GM12878 (cell line): ENCODE measurements around the gene MRPL46. TPM values are rescaled to one million over a fixed set of nuclear protein-coding genes. Genes with fewer than 3 reads are reported as not detected.

Experiments used
- ATAC-seq: fragments of 200-7000 bp; cut with Tn5 transposase; 3 replicates; pipeline ENCODE4 v1.9.1; 2020; ENCODE audit warnings: mild to moderate bottlenecking, moderate library complexity
- BruUV-seq: library from RNA; stranded (reverse); fragments of 400-500 nt; replicated peaks from 2 replicates; lab custom pipeline; 2021; lab: Mats Ljungman, UMichigan
- CTCF ChIA-PET: fragments of 300-600 bp; sonication (Branson Sonifier 250); formaldehyde crosslinking; extraction: SDS; loops from one replicate; lab custom pipeline; 2021; ENCODE audit warnings: inconsistent platforms; lab: Yijun Ruan, JAX
- POLR2A ChIA-PET: fragments of 350-600 bp; formaldehyde crosslinking; extraction: SDS; loops from one replicate; lab custom pipeline; 2021; ENCODE audit warnings: inconsistent platforms; lab: Charles Lee
- RAD21 ChIA-PET: fragments of 300-600 bp; sonication (Branson Sonifier 250); formaldehyde crosslinking; loops from one replicate; lab custom pipeline; 2023; ENCODE audit warnings: antibody characterized with exemption; ENCODE audit not compliant: unreplicated experiment; lab: Charles Lee
- SMC1A ChIA-PET: fragments of 300-600 bp; sonication (Branson Sonifier 250); formaldehyde crosslinking; loops from one replicate; lab custom pipeline; 2023; ENCODE audit not compliant: unreplicated experiment, uncharacterized antibody; lab: Charles Lee
- DNase-seq: peaks from one replicate; pipeline ENCODE4 v3.0.0-alpha.2; 2011; ENCODE audit warnings: low read depth, low spot score
- FAIRE-seq: peaks from 3 replicates; lab custom pipeline; 2011; peaks lifted over from hg19 to GRCh38; lab: Jason Lieb, UNC
- H2AFZ ChIP-seq: 2 replicates; pipeline ENCODE4 v1.6.0; 2011; ENCODE audit warnings: low read depth, low read length, control low read depth; ENCODE audit not compliant: control insufficient read depth
- H3K27ac ChIP-seq: 2 replicates; pipeline ENCODE4 v1.5.1; 2011; ENCODE audit warnings: control low read depth; ENCODE audit not compliant: control insufficient read depth, insufficient read depth
- H3K27me3 ChIP-seq, 2 experiments: replicated peaks in 1 of 2; 2 replicates each; pipeline versions ENCODE4 v1.6.0 to v1.6.1; 2011; ENCODE audit warnings: low read length in 1 of 2; ENCODE audit not compliant: control insufficient read depth in 2 of 2, insufficient read depth in 2 of 2
- H3K36me3 ChIP-seq, 2 experiments: 2 replicates each; pipeline ENCODE4 v1.5.1; 2011; ENCODE audit warnings: low read length in 1 of 2; ENCODE audit not compliant: control insufficient read depth in 2 of 2, insufficient read depth in 2 of 2
- H3K4me1 ChIP-seq: 2 replicates; pipeline ENCODE4 v1.6.1; 2011; ENCODE audit warnings: mild to moderate bottlenecking, low read length, moderate library complexity, mixed read lengths; ENCODE audit not compliant: control insufficient read depth, insufficient read depth
- H3K4me2 ChIP-seq: 2 replicates; pipeline ENCODE4 v1.6.0; 2011; ENCODE audit warnings: control low read depth; ENCODE audit not compliant: control insufficient read depth, insufficient read depth
- H3K4me3 ChIP-seq: fragments of 200-600 bp; sonication (generic); 2 replicates; pipeline ENCODE4 v1.5.1; 2016
- H3K79me2 ChIP-seq: 2 replicates; pipeline ENCODE4 v1.6.0; 2011; ENCODE audit warnings: low read length; ENCODE audit not compliant: control insufficient read depth, insufficient read depth
- H3K9ac ChIP-seq: 2 replicates; pipeline ENCODE4 v1.8.0; 2011; ENCODE audit warnings: low read length, control low read depth, mixed read lengths; ENCODE audit not compliant: control insufficient read depth, insufficient read depth
- H3K9me3 ChIP-seq: replicated peaks from 3 replicates; pipeline ENCODE4 v1.5.1; 2011; ENCODE audit warnings: mild to moderate bottlenecking, low read length; ENCODE audit not compliant: control insufficient read depth, insufficient read depth
- H4K20me1 ChIP-seq: 2 replicates; pipeline ENCODE4 v1.6.0; 2011; ENCODE audit not compliant: control insufficient read depth, insufficient read depth
- BRCA1 ChIP-seq: IDR thresholded peaks from 2 replicates; pipeline ENCODE4 v1.6.1; 2011; ENCODE audit warnings: low read depth, low read length, improper control_type of control experiment
- CBX5 ChIP-seq: sonication (generic); IDR thresholded peaks from 2 replicates; pipeline ENCODE4 v1.6.1; 2016; ENCODE audit warnings: low read depth, moderate library complexity, mild to moderate bottlenecking, inconsistent platforms
- CHD2 ChIP-seq: IDR thresholded peaks from 2 replicates; pipeline ENCODE4 v1.6.1; 2011; ENCODE audit warnings: low read depth, low read length, improper control_type of control experiment, borderline replicate concordance
- GABPA ChIP-seq: IDR thresholded peaks from 2 replicates; pipeline ENCODE4 v1.6.1; 2014; ENCODE audit warnings: antibody characterized with exemption, low read depth, mild to moderate bottlenecking, inconsistent platforms
- HDAC2 ChIP-seq: fragments of 200-600 bp; sonication (generic); IDR thresholded peaks from 2 replicates; pipeline ENCODE4 v1.6.1; 2017
- HDAC6 ChIP-seq: fragments of 200-600 bp; sonication (generic); IDR thresholded peaks from one replicate; pipeline ENCODE4 v1.8.0; 2017; ENCODE audit warnings: antibody characterized with exemption; ENCODE audit not compliant: unreplicated experiment
- NR2C1 ChIP-seq: fragments of 450-650 bp; IDR thresholded peaks from 2 replicates; pipeline ENCODE4 v1.6.1; 2017; ENCODE audit warnings: antibody characterized with exemption, mild to moderate bottlenecking, moderate library complexity
- PAX5 ChIP-seq: IDR thresholded peaks from 2 replicates; pipeline ENCODE4 v1.6.1; 2011; ENCODE audit warnings: low read depth, low read length, borderline replicate concordance
- PKNOX1 ChIP-seq: fragments of 450-650 bp; IDR thresholded peaks from 2 replicates; pipeline ENCODE4 v1.6.1; 2016; ENCODE audit warnings: mild to moderate bottlenecking
- SIX5 ChIP-seq: IDR thresholded peaks from 2 replicates; pipeline ENCODE4 v1.6.1; 2011; ENCODE audit warnings: mild to moderate bottlenecking, low read depth, low read length, moderate library complexity; ENCODE audit not compliant: severe bottlenecking
- STAT1 ChIP-seq: fragments of 450-650 bp; conservative IDR thresholded peaks from 2 replicates; pipeline ENCODE4 v1.6.1; 2014; ENCODE audit warnings: antibody characterized with exemption, mild to moderate bottlenecking
- STAT3 ChIP-seq: IDR thresholded peaks from 2 replicates; pipeline ENCODE4 v1.6.1; 2011; ENCODE audit warnings: low read depth, low read length, improper control_type of control experiment
- TCF7 ChIP-seq: IDR thresholded peaks from 2 replicates; pipeline ENCODE4 v1.6.1; 2014; ENCODE audit warnings: antibody characterized with exemption, borderline replicate concordance
- whole genome bisulfite sequencing: methylation state at CpG from one replicate; pipeline ENCODE4 v1.1.6; 2016; ENCODE audit warnings: low lambda C conversion rate; ENCODE audit not compliant: insufficient replicate concordance, insufficient coverage; ENCODE audit errors: missing lambda C conversion rate; 5-methylcytosine and 5-hydroxymethylcytosine counted together
- in situ Hi-C: fragments of 300-500 bp; cut with MboI; formaldehyde crosslinking; loops from 9 replicates; pipeline ENCODE4 v1.14.3; 2018; ENCODE audit warnings: mixed read lengths
- intact Hi-C: fragments of 100-400 bp; cut with micrococcal nuclease; formaldehyde crosslinking; loops from one replicate; pipeline ENCODE4 v1.14.2; 2022; ENCODE audit not compliant: unreplicated experiment
- polyA plus RNA-seq, 11 experiments: library from polyadenylated mRNA; depleted of rRNA in 4 of 11; unstranded in 6 of 11; stranded (reverse) in 5 of 11; fragments of >200 nt; fragmentation: Nextera tagmentation in 4 of 11; fragmentation: Illumina TruSeq in 1 of 11; extraction: Ambion mirVana in 4 of 11; extraction: Trizol in 1 of 11; gene quantifications; 1 replicate in 1 of 11; 2 replicates in 10 of 11; pipeline versions ENCODE4 v1.2.1 to v1.2.3, GENCODE V29; 2011 to 2016; ENCODE audit warnings: inconsistent platforms in 2 of 11, missing spikeins in 2 of 11, low read depth in 1 of 11
- total RNA-seq, 4 experiments: library from RNA; depleted of rRNA in 3 of 4; stranded (reverse); fragments of >200 nt in 3 of 4; fragmentation: Illumina TruSeq in 1 of 4; extraction: Trizol in 1 of 4; gene quantifications; 2 replicates each; pipeline versions ENCODE4 v1.2.1 to v1.2.3, GENCODE V29; 2013 to 2021

MRPL46 gene
- total and polyA plus RNA-seq, 10 of the 15 experiments (the other 5 are each of a cell fraction or from before 2014, with no cell fraction given): 37.4 to 96.7 (median 52.9) TPM

- TF ChIP-seq SIX5 (no peak), BRCA1 (no peak), CHD2 (no peak), NR2C1 (no peak), HDAC6 (no peak), PKNOX1 (no peak), STAT1 (no peak), GABPA (no peak), TCF7 (no peak), STAT3 (no peak), HDAC2 (no peak), PAX5 (no peak), CBX5 (no peak)
- no peak overlapping the region for H3K9ac ChIP-seq
- H3K27ac ChIP-seq: no peak overlapping the region
- DNase-seq: no peak
- H3K36me3 ChIP-seq: no peaks in the 10 kb centered on the region
- no peak for FAIRE-seq
- H4K20me1 ChIP-seq: no peaks in the 10 kb centered on the region
- in situ Hi-C loops (no loop called here), intact Hi-C loops (no loop called here)
- RAD21 ChIA-PET: no interaction called here
- CTCF ChIA-PET: interaction anchor here (0.7 kb wide), 1 partner anchor 12 kb away, joined by 3 read pairs; no protein-coding TSS in a partner anchor
- WGBS: 62% methylated on average over 3 of the region's 3 CpGs
- POLR2A ChIA-PET: no interaction called here
- no peak overlapping the region for H3K4me2 ChIP-seq
- no peak overlapping the region for H3K4me3 ChIP-seq
- H3K4me1 ChIP-seq: peaks cover 12% of the 10 kb centered on the region
- H2AFZ ChIP-seq: no peak overlapping the region
- H3K27me3 ChIP-seq: no peaks in the 10 kb centered on the region
- no peaks in the 10 kb centered on the region for H3K9me3 ChIP-seq
- no TSS peak for BruUV-seq
- no peak for ATAC-seq
- SMC1A ChIA-PET: no interaction called here
- H3K79me2 ChIP-seq: no peaks in the 10 kb centered on the region
Measured at GRCh38 chr15:88512078-88512477, 44.9 kb upstream of the MRPL46 start.
